Glutamatergic neuron (in vitro differentiated cells): ENCODE data around the gene MAPK8IP3. TPM values are rescaled to one million over a fixed set of nuclear protein-coding genes. Genes with fewer than 3 reads are reported as not detected.

ENCODE experiments used
- DNase-seq: peaks from one replicate; pipeline ENCODE4 v3.0.0; 2022
- H3K27ac Mint-ChIP-seq: one replicate; pipeline ENCODE4 v1.8.0; 2020; ENCODE audit warnings: mild to moderate bottlenecking, mixed read lengths, inconsistent platforms; ENCODE audit not compliant: unreplicated experiment
- H3K27me3 Mint-ChIP-seq: one replicate; pipeline ENCODE4 v1.8.0; 2020; ENCODE audit warnings: mild to moderate bottlenecking, moderate library complexity, mixed read lengths, inconsistent platforms; ENCODE audit not compliant: unreplicated experiment
- H3K36me3 Mint-ChIP-seq: one replicate; pipeline ENCODE4 v1.8.0; 2020; ENCODE audit warnings: mild to moderate bottlenecking, mixed read lengths, inconsistent platforms; ENCODE audit not compliant: unreplicated experiment
- H3K4me1 Mint-ChIP-seq: one replicate; pipeline ENCODE4 v1.8.0; 2020; ENCODE audit warnings: mild to moderate bottlenecking, low read depth, mixed read lengths, inconsistent platforms; ENCODE audit not compliant: unreplicated experiment
- H3K4me3 Mint-ChIP-seq: one replicate; pipeline ENCODE4 v1.8.0; 2020; ENCODE audit warnings: mild to moderate bottlenecking, mixed read lengths, inconsistent platforms; ENCODE audit not compliant: unreplicated experiment
- H3K9me3 Mint-ChIP-seq: one replicate; pipeline ENCODE4 v1.8.0; 2020; ENCODE audit warnings: mild to moderate bottlenecking, moderate library complexity, mixed read lengths, inconsistent platforms; ENCODE audit not compliant: unreplicated experiment
- total RNA-seq: library from RNA; stranded (reverse); fragmentation: NEBNext Ultra II Directional; extraction: Animal tissue kit (Norgen Biotek cat#: 25700); gene quantifications from one replicate; pipeline ENCODE4 v1.2.1, GENCODE V29; 2021; ENCODE audit not compliant: unreplicated experiment
- TF ChIP-seq, protein P1 (sequence below): fragments of 200-600 bp; sonication (generic); IDR thresholded peaks from one replicate; pipeline ENCODE4 v1.5.0; 2021; ENCODE audit not compliant: partially characterized antibody, unreplicated experiment

The MAPK8IP3 gene
- total RNA-seq, 1 donor from 2014 or later: 281 TPM

DNA sequence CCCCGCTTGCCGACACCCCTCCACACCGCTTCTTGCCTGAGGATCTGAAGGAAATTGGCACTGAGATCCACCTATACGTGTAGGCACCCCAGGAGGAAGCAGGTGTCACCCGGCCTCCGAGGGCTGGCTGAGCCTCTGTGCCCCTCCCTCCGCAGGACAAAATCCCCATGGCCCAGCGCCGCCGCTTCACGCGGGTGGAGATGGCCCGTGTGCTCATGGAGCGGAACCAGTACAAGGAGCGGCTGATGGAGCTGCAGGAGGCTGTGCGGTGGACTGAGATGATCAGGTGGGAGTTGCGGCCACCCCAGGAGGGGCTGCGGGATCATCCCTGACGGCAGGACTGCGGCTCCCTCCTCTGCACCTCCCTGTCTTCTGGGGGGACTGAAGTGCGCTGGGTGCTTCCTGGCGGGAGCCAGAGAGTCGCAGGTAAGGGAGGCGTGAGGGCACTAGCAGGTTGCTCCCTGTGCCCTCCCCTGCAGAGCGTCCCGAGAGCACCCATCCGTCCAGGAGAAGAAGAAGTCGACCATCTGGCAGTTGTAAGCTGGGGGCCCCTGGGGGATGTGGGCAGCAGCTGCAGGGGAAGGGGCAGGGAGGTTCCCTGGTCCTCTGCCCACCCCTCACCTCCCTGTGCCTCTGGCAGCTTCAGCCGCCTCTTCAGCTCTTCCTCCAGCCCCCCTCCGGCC, 56.3 kb downstream of the MAPK8IP3 start:
- no peaks in the 10 kb centered on the region for H3K36me3 Mint-ChIP-seq
- no peak for DNase-seq
- TF ChIP-seq, protein P1, sequence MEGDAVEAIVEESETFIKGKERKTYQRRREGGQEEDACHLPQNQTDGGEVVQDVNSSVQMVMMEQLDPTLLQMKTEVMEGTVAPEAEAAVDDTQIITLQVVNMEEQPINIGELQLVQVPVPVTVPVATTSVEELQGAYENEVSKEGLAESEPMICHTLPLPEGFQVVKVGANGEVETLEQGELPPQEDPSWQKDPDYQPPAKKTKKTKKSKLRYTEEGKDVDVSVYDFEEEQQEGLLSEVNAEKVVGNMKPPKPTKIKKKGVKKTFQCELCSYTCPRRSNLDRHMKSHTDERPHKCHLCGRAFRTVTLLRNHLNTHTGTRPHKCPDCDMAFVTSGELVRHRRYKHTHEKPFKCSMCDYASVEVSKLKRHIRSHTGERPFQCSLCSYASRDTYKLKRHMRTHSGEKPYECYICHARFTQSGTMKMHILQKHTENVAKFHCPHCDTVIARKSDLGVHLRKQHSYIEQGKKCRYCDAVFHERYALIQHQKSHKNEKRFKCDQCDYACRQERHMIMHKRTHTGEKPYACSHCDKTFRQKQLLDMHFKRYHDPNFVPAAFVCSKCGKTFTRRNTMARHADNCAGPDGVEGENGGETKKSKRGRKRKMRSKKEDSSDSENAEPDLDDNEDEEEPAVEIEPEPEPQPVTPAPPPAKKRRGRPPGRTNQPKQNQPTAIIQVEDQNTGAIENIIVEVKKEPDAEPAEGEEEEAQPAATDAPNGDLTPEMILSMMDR: no peak
- peaks cover 6% of the 10 kb centered on the region for H3K4me1 Mint-ChIP-seq
- peak overlapping the region; percentile 33 for H3K27ac Mint-ChIP-seq
- peaks cover 3% of the 10 kb centered on the region for H3K9me3 Mint-ChIP-seq
- no peak overlapping the region for H3K4me3 Mint-ChIP-seq
- peaks cover 6% of the 10 kb centered on the region for H3K27me3 Mint-ChIP-seq

DNA sequence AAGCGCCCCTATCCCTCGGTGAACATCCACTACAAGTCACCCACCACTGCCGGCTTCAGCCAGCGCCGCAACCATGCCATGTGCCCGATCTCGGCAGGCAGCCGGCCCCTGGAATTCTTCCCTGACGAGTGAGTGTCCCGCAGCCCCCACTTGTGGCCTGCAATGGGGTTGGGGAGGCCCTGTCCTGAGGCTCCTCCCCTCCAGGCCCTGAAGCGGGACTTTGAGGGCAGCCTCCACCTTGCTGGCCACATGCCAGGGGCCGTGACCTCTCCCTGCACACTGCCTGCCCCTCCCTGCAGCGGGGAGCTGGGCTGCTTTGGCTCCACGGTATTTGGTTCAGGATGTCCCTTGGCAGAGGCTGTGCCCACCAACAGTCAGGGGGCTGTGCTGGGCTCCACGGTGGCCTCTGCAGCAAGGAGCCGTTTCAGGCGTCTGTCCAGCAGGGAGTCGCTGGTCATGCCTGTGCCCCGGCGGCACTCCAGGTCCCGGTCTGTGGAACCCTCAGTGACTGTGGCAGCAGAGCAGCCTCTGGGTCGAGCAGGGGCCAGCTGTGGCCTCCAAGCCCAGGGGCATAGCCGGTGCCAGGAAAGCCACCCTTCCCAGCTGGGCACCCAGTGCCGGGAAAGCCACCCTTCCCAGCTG, 57.0 kb downstream of the MAPK8IP3 start:
- DNase-seq: no peak

DNA sequence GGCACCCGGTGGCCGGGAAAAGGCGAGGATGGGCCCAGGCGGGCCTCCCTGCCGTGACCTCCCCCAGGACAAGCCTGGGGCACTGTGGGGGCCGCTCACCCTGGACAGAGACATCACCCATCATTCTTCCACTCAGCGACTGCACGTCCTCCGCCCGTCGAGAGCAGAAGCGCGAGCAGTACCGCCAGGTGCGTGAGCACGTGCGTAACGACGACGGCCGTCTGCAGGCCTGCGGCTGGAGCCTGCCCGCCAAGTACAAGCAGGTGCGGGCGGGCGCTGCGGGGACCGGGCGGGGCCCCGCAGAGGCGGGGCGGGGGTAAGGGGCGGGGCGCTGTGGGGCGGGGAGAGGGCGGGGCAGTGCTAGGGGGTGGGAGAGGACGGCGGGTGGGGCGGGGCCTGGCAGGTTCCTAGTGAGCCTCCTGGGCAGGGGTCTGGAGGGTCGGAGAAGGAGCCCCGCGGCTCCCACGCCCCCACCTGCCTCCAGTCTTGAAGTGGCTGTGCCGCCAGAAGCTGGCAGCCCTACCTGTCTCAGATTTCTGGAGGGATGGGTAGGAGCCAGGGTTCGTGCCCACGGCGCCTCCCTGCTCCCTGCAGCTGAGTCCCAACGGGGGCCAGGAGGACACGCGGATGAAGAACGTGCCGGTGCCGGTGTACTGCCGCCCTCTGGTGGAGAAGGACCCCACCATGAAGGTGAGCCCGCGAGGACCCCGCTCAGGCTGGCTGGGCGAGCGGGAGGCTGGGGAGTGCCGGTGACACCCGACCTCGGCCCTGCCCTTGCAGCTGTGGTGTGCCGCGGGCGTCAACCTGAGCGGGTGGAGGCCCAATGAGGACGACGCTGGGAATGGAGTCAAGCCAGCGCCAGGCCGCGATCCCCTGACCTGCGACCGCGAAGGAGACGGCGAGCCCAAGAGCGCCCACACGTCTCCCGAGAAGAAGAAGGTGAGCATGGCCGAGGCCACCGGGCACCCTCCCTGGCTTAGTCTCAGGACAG, 57.8 kb downstream of the MAPK8IP3 start:
- Mint-ChIP-seq H3K36me3 (no peaks in the 10 kb centered on the region), H3K27ac (no peak overlapping the region), H3K27me3 (peaks cover 4% of the 10 kb centered on the region), H3K4me1 (peaks cover 6% of the 10 kb centered on the region), H3K9me3 (peaks cover 4% of the 10 kb centered on the region), H3K4me3 (no peak overlapping the region)
- TF ChIP-seq, protein P1: peak; percentile 64
- DNase-seq: peak; percentile 88

More for the DNA sequence above, 57.0 kb downstream of the MAPK8IP3 start:
- H3K9me3 Mint-ChIP-seq: peaks cover 3% of the 10 kb centered on the region
- no peak overlapping the region for H3K27ac Mint-ChIP-seq
- no peak overlapping the region for H3K4me3 Mint-ChIP-seq
- TF ChIP-seq, protein P1: no peak
- no peaks in the 10 kb centered on the region for H3K36me3 Mint-ChIP-seq
- peaks cover 6% of the 10 kb centered on the region for H3K4me1 Mint-ChIP-seq
- H3K27me3 Mint-ChIP-seq: peaks cover 6% of the 10 kb centered on the region

DNA sequence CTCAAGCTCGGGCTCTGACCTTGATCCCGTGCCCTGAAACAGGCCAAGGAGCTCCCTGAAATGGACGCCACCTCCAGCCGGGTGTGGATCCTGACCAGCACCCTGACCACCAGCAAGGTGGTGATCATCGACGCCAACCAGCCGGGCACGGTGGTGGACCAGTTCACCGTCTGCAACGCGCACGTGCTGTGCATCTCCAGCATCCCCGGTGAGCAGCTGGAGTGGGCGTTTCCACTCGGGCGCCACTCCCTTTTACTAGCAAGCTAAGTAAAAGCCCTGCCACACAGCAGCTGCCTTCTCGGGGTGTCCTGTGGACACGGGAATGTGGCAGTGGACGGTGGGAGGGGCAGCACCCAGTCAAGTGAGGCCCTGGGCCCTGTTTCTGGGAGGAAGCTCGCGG, 59.0 kb downstream of the MAPK8IP3 start:
- peaks cover 4% of the 10 kb centered on the region for H3K27me3 Mint-ChIP-seq
- H3K4me3 Mint-ChIP-seq: no peak overlapping the region
- H3K27ac Mint-ChIP-seq: no peak overlapping the region
- no peak for DNase-seq
- H3K36me3 Mint-ChIP-seq: no peaks in the 10 kb centered on the region
- peaks cover 6% of the 10 kb centered on the region for H3K4me1 Mint-ChIP-seq
- TF ChIP-seq, protein P1: no peak
- H3K9me3 Mint-ChIP-seq: peaks cover 4% of the 10 kb centered on the region
